Astrocyte of the spinal cord (primary cell): ENCODE measurements around the gene ARPC1A.

Source experiments
- DNase-seq: peaks from one replicate; pipeline ENCODE4 v3.0.0; 2011; ENCODE audit warnings: low read depth, low spot score
- H3K4me3 ChIP-seq: 2 replicates; pipeline ENCODE4 v1.5.1; 2011; ENCODE audit warnings: low read depth, mild to moderate bottlenecking, low read length, moderate library complexity
- CTCF ChIP-seq: IDR thresholded peaks from 2 replicates; pipeline ENCODE4 v1.5.1; 2012; ENCODE audit warnings: low read depth, mild to moderate bottlenecking, low read length, inconsistent platforms
- in situ Hi-C: cut with HindIII; loops from 2 replicates; pipeline ENCODE4 v1.10.0; 2017; ENCODE audit warnings: low sequenced_read_pairs

ARPC1A gene

DNA sequence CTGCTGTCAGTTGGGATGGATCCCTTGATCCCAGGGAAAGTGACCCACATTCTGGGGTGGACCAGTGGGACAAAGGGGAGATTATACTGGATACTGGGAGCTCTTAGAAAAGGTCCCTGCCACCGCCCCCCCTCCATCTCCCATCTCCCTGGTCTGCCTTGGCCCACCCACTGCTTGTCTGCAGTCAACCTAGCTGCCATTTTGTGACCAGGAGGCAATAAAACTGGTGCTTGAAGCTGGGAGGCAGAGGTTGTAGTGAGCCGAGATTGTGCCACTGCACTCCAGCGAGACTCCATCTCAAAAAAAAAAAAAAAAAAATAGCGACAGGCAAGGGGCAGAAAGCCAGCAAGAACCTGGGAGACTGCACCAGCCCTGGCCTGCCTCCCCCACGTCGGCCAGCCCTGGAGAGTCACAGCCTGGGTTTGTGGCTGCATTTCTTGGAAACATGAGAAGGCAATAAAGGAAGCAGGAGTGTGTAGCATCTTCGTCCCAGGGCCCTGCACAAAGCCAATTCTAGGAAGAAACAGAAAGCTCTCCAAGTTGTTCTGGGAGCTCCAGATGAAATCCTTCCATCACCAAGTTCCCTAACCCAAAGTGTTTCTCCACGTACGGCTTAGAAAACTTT is 44.2 kb downstream of the ARPC1A start:
- in situ Hi-C loops = no loop called here
- H3K4me3 ChIP-seq = no peak overlapping the region
- no peak for TF ChIP-seq CTCF
- peak; percentile 47 for DNase-seq

DNA sequence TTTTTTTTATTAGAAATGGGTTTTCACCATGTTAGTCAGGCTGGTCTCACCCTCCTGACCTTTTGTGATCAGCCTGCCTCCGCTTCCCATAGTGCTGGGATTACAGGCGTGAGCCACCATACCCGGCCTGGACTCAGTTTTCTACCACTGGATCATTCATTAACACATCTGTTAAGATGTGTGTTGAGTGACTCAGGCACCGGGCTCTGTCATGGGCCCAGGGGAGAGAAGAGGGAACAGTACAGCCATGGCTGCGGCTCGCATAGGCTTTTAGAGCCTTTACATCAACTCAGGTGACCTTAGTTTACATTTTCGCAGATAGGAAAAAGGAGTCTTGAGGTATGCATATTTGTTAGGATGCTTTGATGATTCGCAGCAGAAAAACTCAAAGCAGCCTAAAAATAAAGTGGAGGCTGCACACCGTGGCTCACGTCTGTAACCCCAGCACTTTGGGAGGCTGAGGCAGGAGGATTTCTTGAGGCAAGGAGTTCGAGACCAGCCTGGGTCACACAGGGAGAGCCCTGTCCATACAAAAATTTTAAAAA is 45.8 kb downstream of the ARPC1A start:
- TF ChIP-seq CTCF = no peak
- no peak for DNase-seq
- in situ Hi-C loops = no loop called here
- H3K4me3 ChIP-seq = no peak overlapping the region

DNA sequence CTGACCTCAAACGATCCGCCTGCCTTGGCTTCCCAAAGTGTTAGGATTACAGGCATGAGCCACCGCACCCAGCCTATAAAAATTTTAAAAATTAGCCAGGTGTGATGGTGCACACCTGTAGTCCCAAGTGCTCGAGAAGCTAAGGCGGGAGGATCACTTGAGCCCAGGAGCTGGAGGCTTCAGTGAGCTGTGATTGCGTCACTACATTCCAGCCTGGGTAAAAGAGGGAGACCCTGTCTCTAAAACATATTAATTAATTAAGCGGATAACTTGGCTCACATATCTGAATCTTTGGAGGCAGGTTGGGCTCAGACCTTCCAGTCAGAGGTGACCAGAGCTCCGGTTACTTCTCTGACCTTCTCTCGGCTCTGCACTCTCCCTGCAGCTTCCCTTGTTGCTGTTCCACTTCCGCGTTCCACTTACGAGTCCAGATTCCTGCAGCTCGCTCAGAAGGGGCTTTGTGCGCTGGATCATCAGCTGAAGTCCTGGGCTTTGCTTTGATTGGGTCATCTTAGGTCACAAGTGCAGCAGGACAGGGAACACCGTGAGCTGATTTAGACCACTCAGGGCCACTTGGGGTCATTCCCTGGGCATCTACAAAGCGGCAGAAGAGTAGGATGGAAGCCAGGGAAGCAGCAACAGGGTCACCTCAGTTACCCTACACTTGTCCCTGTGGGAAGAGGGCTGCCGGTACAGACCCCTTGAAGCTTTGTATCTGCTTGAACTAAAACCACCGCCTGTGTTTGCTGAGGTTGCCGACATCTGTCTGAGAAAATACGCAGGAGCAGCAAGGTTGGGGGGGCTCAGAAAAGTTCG is 46.8 kb downstream of the ARPC1A start:
- TF ChIP-seq CTCF = no peak
- in situ Hi-C loops = no loop called here
- no peak overlapping the region for H3K4me3 ChIP-seq
- no peak for DNase-seq

- in situ Hi-C loops = no loop called here
- TF ChIP-seq CTCF = no peak
- no peak for DNase-seq
- H3K4me3 ChIP-seq = no peak overlapping the region
Measured at GRCh38 chr7:99373091-99374066, 47.7 kb downstream of the ARPC1A start.

- H3K4me3 ChIP-seq = peak within 1 kb of the TSS; percentile 64
- no peak for TF ChIP-seq CTCF
- peak; percentile 67 for DNase-seq
- in situ Hi-C loops = no loop called here
Measured at GRCh38 chr7:99374111-99375064, 48.7 kb downstream of the ARPC1A start, which contains the start of gene ARPC1B. ARPC1B (plus strand) TSS chr7:99374730; CDS start chr7:99385715, 10,985 bp downstream.
